ENCODE data around the gene PCSK9. TPM values are rescaled to one million over a fixed set of nuclear protein-coding genes. Genes with fewer than 3 reads are reported as not detected.

Gene PCSK9
- total and polyA plus RNA-seq, 5 donors, result 0.05 TPM; not detected in 4

DNA sequence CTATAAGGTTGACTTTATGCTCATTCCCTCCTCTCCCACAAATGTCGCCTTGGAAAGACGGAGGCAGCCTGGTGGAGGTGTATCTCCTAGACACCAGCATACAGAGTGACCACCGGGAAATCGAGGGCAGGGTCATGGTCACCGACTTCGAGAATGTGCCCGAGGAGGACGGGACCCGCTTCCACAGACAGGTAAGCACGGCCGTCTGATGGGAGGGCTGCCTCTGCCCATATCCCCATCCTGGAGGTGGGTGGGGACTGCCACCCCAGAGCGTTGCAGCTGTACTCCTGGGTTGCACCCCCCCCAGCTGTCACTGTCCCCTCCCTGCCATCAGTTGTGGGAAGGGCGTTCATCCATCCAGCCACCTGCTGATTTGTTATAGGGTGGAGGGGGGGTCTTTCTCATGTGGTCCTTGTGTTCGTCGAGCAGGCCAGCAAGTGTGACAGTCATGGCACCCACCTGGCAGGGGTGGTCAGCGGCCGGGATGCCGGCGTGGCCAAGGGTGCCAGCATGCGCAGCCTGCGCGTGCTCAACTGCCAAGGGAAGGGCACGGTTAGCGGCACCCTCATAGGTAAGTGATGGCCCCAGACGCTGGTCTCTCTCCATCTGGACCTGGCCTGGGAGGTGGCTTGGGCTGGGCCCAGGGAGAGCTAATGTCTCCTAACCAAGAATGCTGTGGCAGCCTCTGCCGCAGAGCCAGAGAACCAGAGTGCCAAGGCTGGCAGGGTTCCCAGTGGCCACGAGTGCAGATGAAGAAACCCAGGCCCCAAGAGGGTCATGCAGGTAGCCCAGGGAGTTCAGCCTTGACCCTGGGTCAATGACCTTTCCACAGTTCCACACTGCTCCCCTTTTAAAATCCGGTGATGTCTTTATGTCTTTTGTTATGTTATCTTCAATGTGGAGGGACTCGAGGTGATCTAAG is 13.1 kb downstream of the PCSK9 start:
- WGBS, result 86% methylated on average over 29 of the region's 29 CpGs
- ATAC-seq (peak in 1 of 2 donors; percentile 2), DNase-seq (no peak)
- Histone ChIP-seq H3K27me3 (ENCODE audit: control insufficient read depth, insufficient read depth) (no peaks in the 10 kb centered on the region), H3K4me3 (ENCODE audit: low read length) (no peak overlapping the region), H3K4me1 (ENCODE audit: control insufficient read depth, insufficient read depth, low read length) (no peaks in the 10 kb centered on the region), H3K9me3 (ENCODE audit: control insufficient read depth, low read length) (no peaks in the 10 kb centered on the region), H3K27ac (ENCODE audit: low read length) (no peak overlapping the region)
- intact Hi-C loops (cut with DNase I), result no loop called here

GRCh38 chr1:55053265-55053954 is 14.1 kb downstream of the PCSK9 start:
- H3K4me1 ChIP-seq (ENCODE audit: control insufficient read depth, insufficient read depth, low read length), result no peaks in the 10 kb centered on the region
- peak in 2 of 3 donors; percentile 71 to 79 for DNase-seq
- no peaks in the 10 kb centered on the region for H3K27me3 ChIP-seq (ENCODE audit: control insufficient read depth, insufficient read depth)
- H3K9me3 ChIP-seq (ENCODE audit: control insufficient read depth, low read length), result no peaks in the 10 kb centered on the region
- ATAC-seq, result peak; percentile 55 to 68
- intact Hi-C loops (cut with DNase I), result no loop called here
- H3K27ac ChIP-seq (ENCODE audit: low read length), result no peak overlapping the region
- H3K4me3 ChIP-seq (ENCODE audit: low read length), result no peak overlapping the region
- WGBS, result 55% methylated on average over 7 of the region's 7 CpGs

GRCh38 chr1:55054396-55054795 is 15.0 kb downstream of the PCSK9 start:
- DNase-seq (no peak), ATAC-seq (no peak)
- H3K27me3 ChIP-seq (ENCODE audit: control insufficient read depth, insufficient read depth), result no peaks in the 10 kb centered on the region
- 93% methylated on average over 5 of the region's 5 CpGs for WGBS
- no peaks in the 10 kb centered on the region for H3K4me1 ChIP-seq (ENCODE audit: control insufficient read depth, insufficient read depth, low read length)
- intact Hi-C loops (cut with DNase I), result no loop called here
- no peak overlapping the region for H3K27ac ChIP-seq (ENCODE audit: low read length)
- H3K9me3 ChIP-seq (ENCODE audit: control insufficient read depth, low read length), result no peaks in the 10 kb centered on the region
- H3K4me3 ChIP-seq (ENCODE audit: low read length), result no peak overlapping the region

- 80% methylated on average over 12 of the region's 12 CpGs for WGBS
- no peak overlapping the region for H3K27ac ChIP-seq (ENCODE audit: low read length)
- ATAC-seq, result no peak
Measured at GRCh38 chr1:55055084-55055882, 15.9 kb downstream of the PCSK9 start.

GRCh38 chr1:55055951-55056631 is 16.7 kb downstream of the PCSK9 start:
- Histone ChIP-seq H3K4me3 (ENCODE audit: low read length) (no peak overlapping the region), H3K9me3 (ENCODE audit: control insufficient read depth, low read length) (no peaks in the 10 kb centered on the region), H3K27ac (ENCODE audit: low read length) (no peak overlapping the region), H3K4me1 (ENCODE audit: control insufficient read depth, insufficient read depth, low read length) (no peaks in the 10 kb centered on the region), H3K27me3 (ENCODE audit: control insufficient read depth, insufficient read depth) (no peaks in the 10 kb centered on the region)
- intact Hi-C loops (cut with DNase I), result no loop called here
- 90% methylated on average over 42 of the region's 42 CpGs for WGBS
- DNase-seq (no peak), ATAC-seq (no peak)

More at GRCh38 chr1:55055084-55055882, 15.9 kb downstream of the PCSK9 start:
- no peak for DNase-seq
- intact Hi-C loops (cut with DNase I), result no loop called here
- no peak overlapping the region for H3K4me3 ChIP-seq (ENCODE audit: low read length)
- H3K27me3 ChIP-seq (ENCODE audit: control insufficient read depth, insufficient read depth), result no peaks in the 10 kb centered on the region
- H3K9me3 ChIP-seq (ENCODE audit: control insufficient read depth, low read length), result no peaks in the 10 kb centered on the region
- H3K4me1 ChIP-seq (ENCODE audit: control insufficient read depth, insufficient read depth, low read length), result no peaks in the 10 kb centered on the region

GRCh38 chr1:55056632-55056992 is 17.3 kb downstream of the PCSK9 start:
- 94% methylated on average over 20 of the region's 20 CpGs for WGBS
- Histone ChIP-seq H3K4me1 (ENCODE audit: control insufficient read depth, insufficient read depth, low read length) (no peaks in the 10 kb centered on the region), H3K4me3 (ENCODE audit: low read length) (no peak overlapping the region), H3K27ac (ENCODE audit: low read length) (no peak overlapping the region), H3K27me3 (ENCODE audit: control insufficient read depth, insufficient read depth) (no peaks in the 10 kb centered on the region), H3K9me3 (ENCODE audit: control insufficient read depth, low read length) (no peaks in the 10 kb centered on the region)
- ATAC-seq (no peak), DNase-seq (no peak)
- intact Hi-C loops (cut with DNase I), result no loop called here

GRCh38 chr1:55057270-55057955 is 18.1 kb downstream of the PCSK9 start:
- Histone ChIP-seq H3K27ac (ENCODE audit: low read length) (no peak overlapping the region), H3K27me3 (ENCODE audit: control insufficient read depth, insufficient read depth) (no peaks in the 10 kb centered on the region), H3K4me1 (ENCODE audit: control insufficient read depth, insufficient read depth, low read length) (no peaks in the 10 kb centered on the region), H3K4me3 (ENCODE audit: low read length) (no peak overlapping the region), H3K9me3 (ENCODE audit: control insufficient read depth, low read length) (no peaks in the 10 kb centered on the region)
- WGBS, result 92% methylated on average over 15 of the region's 15 CpGs
- no peak for ATAC-seq
- DNase-seq, result no peak
- intact Hi-C loops (cut with DNase I), result no loop called here

DNA sequence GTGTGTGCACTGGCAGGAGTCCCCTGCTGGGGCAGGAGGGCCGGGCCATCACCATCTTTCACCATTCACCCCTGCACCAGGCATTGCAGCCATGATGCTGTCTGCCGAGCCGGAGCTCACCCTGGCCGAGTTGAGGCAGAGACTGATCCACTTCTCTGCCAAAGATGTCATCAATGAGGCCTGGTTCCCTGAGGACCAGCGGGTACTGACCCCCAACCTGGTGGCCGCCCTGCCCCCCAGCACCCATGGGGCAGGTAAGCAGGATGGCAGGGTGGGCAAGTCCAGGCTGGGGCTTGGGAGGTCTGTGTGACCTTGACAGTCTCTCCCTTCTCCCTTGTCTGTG is 18.6 kb downstream of the PCSK9 start:
- Histone ChIP-seq H3K27ac (ENCODE audit: low read length) (no peak overlapping the region), H3K4me1 (ENCODE audit: control insufficient read depth, insufficient read depth, low read length) (no peaks in the 10 kb centered on the region), H3K9me3 (ENCODE audit: control insufficient read depth, low read length) (no peaks in the 10 kb centered on the region), H3K4me3 (ENCODE audit: low read length) (no peak overlapping the region), H3K27me3 (ENCODE audit: control insufficient read depth, insufficient read depth) (no peaks in the 10 kb centered on the region)
- no peak for DNase-seq
- intact Hi-C loops (cut with DNase I), result no loop called here
- 94% methylated on average over 6 of the region's 6 CpGs for WGBS
- ATAC-seq, result no peak

- intact Hi-C loops (cut with DNase I), result no loop called here
- DNase-seq (no peak), ATAC-seq (no peak)
- H3K27me3 ChIP-seq (ENCODE audit: control insufficient read depth, insufficient read depth), result no peaks in the 10 kb centered on the region
- no peak overlapping the region for H3K4me3 ChIP-seq (ENCODE audit: low read length)
- H3K4me1 ChIP-seq (ENCODE audit: control insufficient read depth, insufficient read depth, low read length), result peaks cover 3% of the 10 kb centered on the region
- no peaks in the 10 kb centered on the region for H3K9me3 ChIP-seq (ENCODE audit: control insufficient read depth, low read length)
- H3K27ac ChIP-seq (ENCODE audit: low read length), result no peak overlapping the region
- WGBS, result 86% methylated on average over 14 of the region's 14 CpGs
Measured at GRCh38 chr1:55059302-55060132, 20.2 kb downstream of the PCSK9 start.
